GM12892 (cell line): ENCODE data around the gene BCORL1.

Source experiments
- POLR2AphosphoS5 ChIP-seq: IDR thresholded peaks from 2 replicates; pipeline ENCODE4 v1.6.1; 2011; ENCODE audit warnings: low read depth, low read length, control low read depth
- TAF1 ChIP-seq: IDR thresholded peaks from 2 replicates; pipeline ENCODE4 v1.6.1; 2011; ENCODE audit warnings: low read depth, mild to moderate bottlenecking, control low read depth, low read length, borderline replicate concordance

- TF ChIP-seq TAF1 (no peak), POLR2AphosphoS5 (no peak)
Measured at GRCh38 chrX:130053236-130053635, 70.8 kb downstream of the BCORL1 start.
